Measurements from ENCODE around the gene HTT.

DNA sequence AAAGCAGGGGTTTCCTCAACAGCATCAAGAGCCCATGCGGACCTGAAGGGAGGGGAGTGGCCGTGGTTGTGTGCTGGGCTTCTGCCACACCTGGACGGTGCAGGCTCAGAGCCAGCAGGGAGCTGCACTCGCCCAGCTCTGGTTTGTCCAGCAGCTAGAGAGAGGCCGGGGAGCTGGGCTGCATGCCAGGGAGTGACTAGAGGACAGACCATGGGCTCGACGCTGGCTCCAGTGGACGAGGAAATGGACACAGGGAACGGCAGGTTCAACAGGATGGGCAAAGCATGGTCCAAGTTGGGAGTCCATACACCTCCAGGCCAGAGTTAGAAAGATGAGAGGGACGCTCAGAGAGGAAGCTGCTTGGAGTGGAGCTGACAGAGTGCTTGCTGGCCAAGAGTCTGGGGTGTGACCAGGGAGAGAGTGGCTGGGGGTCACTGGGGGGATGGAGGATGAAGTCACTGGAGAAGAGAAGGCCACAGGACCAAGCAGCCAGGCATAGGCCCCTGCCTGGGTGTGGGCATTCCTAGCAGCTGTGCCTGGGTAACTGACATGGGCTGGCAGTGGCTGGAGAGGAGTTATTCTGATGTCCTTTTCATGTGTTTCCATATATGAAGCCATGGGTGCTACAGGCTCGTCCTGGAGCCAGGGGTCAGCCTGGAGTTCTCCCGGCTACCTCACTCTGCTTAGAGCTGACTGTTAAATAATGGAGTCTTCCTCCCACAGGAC is 43.0 kb upstream of the HTT start:
- TF ChIP-seq, protein P1, sequence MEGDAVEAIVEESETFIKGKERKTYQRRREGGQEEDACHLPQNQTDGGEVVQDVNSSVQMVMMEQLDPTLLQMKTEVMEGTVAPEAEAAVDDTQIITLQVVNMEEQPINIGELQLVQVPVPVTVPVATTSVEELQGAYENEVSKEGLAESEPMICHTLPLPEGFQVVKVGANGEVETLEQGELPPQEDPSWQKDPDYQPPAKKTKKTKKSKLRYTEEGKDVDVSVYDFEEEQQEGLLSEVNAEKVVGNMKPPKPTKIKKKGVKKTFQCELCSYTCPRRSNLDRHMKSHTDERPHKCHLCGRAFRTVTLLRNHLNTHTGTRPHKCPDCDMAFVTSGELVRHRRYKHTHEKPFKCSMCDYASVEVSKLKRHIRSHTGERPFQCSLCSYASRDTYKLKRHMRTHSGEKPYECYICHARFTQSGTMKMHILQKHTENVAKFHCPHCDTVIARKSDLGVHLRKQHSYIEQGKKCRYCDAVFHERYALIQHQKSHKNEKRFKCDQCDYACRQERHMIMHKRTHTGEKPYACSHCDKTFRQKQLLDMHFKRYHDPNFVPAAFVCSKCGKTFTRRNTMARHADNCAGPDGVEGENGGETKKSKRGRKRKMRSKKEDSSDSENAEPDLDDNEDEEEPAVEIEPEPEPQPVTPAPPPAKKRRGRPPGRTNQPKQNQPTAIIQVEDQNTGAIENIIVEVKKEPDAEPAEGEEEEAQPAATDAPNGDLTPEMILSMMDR (conservative IDR thresholded peaks at IDR 0.05; ENCODE audit: low read length): no peak
- TF ChIP-seq EZH2phosphoT487 (IDR thresholded peaks at IDR 0.05; ENCODE audit: borderline replicate concordance): no peak

All from Loucy (cell line).